ENCODE measurements around the gene SGF29. TPM values are rescaled to one million over a fixed set of nuclear protein-coding genes. Genes with fewer than 3 reads are reported as not detected.
"Not testable (repeated sequence)": the region's sequence is repeated elsewhere in the genome, so short reads cannot be mapped to it uniquely, and the experiment has no call there.

SGF29 gene
- total RNA-seq, 1 experiment from 2014 or later, result 17.2 TPM

DNA sequence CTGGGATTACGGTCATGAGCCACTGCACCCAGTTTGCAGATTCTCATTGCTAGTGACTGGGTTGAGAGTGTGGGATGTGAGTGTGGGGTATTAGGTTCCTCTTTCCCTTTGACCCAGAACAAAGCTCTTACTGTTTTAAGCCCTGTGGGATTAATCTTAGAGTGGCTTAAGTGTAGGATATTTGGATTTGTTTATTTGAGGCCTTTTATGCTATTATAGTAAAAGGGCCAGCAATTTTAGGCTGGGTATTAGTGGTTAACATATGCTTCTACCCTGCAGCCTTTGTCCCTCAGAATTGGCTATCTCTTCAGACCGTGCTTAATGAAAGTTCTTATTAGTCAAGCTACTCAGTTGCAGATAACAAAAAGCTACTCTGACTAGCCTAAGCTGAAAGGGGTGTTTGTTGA, 3.2 kb downstream of the SGF29 start:
- in situ Hi-C loops (cut with HindIII; ENCODE audit: low pct_unique_long_range_greater_than_20kb, low sequenced_read_pairs), result no loop called here
- DNase-seq (ENCODE audit: low read depth), result no peak

GRCh38 chr16:28558456-28558855, 4.7 kb downstream of the SGF29 start:
- in situ Hi-C loops (cut with HindIII; ENCODE audit: low pct_unique_long_range_greater_than_20kb, low sequenced_read_pairs), result no loop called here

DNA sequence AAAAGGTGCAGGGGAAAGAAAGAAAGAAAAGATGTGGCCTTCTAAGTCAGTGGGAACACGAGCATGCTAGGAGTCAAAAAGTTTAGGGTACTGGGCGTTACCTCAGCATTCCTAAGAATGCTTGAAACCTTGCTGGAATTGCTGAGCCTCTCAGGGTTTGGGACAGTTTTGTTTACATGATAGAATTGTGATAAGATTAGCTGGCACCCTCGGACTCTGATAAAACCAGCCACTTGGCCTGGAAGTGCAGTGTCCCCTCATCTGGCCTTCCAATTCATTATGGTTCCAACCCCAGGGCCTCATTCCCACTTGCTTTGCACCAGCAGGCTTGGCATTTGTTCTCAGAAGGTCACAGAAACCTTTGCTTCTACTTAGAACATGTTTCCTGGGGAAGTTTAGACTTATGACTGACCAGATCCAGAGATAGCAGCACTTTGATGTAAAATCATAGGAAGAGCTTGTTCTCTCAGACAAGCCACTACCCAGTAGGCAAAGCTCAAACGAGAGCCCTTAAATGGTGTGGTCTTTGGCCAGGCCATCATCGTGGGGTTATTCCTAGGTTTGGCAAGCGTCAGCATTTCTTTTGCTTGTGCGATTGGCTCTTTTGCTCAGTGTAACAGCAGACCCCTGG, 8.0 kb downstream of the SGF29 start:
- in situ Hi-C loops (cut with HindIII; ENCODE audit: low pct_unique_long_range_greater_than_20kb, low sequenced_read_pairs), result no loop called here
- DNase-seq (ENCODE audit: low read depth), result no peak

More at GRCh38 chr16:28558456-28558855, 4.7 kb downstream of the SGF29 start:
- DNase-seq (ENCODE audit: low read depth), result no peak

DNA sequence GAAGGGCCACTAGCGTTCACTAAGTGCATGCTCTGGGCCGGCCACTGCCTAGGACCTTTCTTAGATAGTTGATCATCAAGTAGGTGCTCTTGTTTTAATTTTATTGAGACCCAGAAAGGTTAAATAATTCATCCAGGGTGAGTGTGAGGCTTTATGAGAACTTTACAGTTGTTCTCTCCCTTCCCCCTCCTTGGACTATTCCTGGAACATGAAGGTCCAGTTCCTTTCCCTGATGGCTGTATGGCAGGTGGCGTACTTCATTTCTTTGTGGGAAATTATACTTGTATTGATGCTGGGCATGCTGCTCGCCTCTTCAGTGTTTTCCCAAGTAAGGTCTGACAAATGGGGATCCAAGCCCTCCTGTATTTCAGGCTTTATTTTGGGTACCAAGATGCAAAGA, 8.5 kb downstream of the SGF29 start:
- DNase-seq (ENCODE audit: low read depth), result no peak
- in situ Hi-C loops (cut with HindIII; ENCODE audit: low pct_unique_long_range_greater_than_20kb, low sequenced_read_pairs), result no loop called here

GRCh38 chr16:28563218-28563617, 9.5 kb downstream of the SGF29 start:
- no peak for DNase-seq (ENCODE audit: low read depth)
- in situ Hi-C loops (cut with HindIII; ENCODE audit: low pct_unique_long_range_greater_than_20kb, low sequenced_read_pairs), result no loop called here

DNA sequence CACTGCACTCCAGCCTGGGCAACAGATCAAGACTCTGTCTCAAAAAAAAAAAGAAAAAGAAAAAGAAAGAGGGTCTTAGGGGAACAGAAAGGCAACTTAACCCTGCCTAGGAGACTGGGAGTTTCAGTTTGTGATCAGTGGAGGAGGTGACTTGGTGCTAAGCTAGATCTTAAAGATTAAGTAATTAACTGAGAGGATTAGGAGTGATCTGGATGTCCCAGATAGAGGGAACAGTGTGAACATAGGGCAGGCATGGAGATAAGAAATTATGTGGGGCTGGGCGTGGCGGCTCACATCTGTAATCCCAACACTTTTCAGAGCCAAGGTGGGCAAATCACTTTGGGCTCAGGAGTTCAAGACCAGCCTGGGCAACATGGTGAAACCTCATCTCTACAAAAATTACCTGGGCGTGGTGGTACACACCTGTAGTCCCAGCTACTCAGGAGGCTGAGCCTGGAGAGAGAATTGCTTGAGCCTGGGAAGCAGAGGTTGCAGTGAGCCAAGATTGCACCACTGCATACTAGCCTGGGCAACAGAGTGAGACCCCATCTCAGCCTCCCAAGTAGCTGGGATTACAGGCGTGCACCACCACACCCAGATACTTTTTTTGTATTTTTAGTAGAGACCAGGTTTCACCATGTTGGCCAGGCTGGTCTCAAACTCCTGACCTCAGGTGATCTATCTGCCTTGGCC, 12.7 kb downstream of the SGF29 start:
- in situ Hi-C loops (cut with HindIII; ENCODE audit: low pct_unique_long_range_greater_than_20kb, low sequenced_read_pairs); DNase-seq (ENCODE audit: low read depth): not testable (repeated sequence)

DNA sequence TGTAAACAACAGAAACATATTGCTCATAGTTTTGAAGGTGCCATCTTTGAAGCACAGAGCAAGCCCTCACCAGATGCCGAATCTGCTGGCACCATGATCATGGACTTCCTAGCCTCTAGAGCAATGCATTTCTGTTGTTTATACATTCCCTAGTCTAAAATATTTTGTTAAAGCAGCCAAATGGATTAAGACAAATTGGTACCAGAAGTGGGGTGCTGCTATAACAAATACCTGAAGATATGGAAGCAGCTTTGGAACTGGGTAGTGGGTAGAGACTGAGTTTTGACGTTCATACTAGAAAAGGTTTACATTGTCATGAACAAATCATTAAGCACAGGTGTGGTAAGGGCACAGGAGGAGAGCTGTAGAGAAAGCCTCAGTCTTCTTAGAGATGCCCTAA, 13.6 kb downstream of the SGF29 start:
- DNase-seq (ENCODE audit: low read depth), result no peak
- in situ Hi-C loops (cut with HindIII; ENCODE audit: low pct_unique_long_range_greater_than_20kb, low sequenced_read_pairs), result no loop called here

- in situ Hi-C loops (cut with HindIII; ENCODE audit: low pct_unique_long_range_greater_than_20kb, low sequenced_read_pairs), result no loop called here
- DNase-seq (ENCODE audit: low read depth), result no peak
Measured at GRCh38 chr16:28569021-28569420, 15.3 kb downstream of the SGF29 start.

DNA sequence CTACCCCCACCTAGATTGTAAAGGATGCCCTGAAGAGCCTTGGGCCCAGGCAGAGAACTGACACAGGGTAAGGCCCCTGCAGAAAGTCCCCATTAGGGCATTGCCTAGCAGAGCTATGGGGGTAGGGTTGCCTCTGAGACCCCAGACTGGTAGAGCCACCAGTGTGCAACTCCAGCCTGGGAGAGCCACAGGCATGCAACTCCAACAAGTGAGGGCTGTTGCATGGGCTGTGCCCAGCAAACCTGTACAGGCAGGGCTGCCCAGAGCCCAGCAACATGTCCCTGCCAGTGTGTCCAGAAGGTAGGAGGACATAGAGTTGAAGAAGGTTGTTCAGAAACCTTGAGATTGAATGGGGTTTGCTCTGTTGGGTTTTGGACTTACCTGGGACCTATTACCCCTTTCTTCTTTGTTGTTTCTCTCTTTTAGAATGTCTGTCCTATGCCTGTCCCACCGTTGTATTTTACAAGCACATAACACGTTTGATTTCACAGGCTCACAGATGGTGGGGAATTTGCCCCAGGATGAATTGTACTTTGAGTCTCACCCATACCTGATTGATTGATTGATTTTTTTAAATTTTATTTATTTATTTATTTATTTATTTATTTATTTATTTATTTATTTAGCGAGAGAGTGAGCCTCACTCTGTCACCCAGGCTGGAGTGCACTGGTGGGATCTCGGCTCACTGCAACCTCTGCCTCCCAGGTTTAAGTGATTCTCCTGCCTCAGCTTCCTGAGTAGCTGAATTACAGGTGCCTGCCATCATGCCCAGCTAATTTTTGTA, 16.4 kb downstream of the SGF29 start:
- DNase-seq (ENCODE audit: low read depth), result no peak
- in situ Hi-C loops (cut with HindIII; ENCODE audit: low pct_unique_long_range_greater_than_20kb, low sequenced_read_pairs), result no loop called here

DNA sequence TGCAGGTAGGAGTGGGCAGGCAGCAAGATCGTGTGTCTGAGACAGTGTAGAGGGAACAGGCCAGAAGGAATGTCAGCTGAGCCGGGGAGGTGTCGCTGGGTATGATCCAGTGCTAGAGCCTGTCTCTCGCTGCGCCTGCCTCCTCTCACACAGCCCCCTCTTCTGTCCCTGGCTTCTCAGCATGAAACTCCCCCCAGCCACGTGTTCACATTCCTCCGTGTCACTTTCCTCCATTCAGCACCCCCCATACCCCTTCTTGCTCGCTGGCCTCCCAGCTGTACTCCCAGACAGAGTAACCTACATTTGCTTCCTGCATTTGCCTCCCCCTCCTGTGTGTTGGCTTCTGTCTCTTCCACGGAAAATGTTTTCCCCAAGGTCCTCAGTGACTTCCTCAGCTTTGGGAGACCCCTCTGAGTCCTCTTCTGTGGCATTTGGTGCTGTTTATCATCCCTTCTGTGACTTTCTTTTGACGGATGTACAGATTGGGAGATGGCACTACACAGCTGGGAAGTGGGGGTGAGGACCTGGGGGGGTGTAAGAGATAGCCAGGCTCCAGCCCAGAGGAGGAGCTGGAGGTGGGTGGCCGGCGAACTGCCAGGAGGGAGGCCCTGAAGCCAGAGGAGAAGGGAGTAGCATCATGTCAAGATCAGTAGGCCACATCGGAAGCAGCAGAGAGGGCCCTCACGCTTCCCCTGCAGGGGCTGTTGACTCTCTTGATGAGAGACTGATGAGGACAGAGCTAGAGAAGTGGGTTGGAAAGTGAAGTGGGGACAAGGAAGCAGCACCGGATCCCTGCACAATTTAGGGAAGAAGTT, 19.2 kb downstream of the SGF29 start:
- DNase-seq (ENCODE audit: low read depth), result no peak
- in situ Hi-C loops (cut with HindIII; ENCODE audit: low pct_unique_long_range_greater_than_20kb, low sequenced_read_pairs), result no loop called here

DNA sequence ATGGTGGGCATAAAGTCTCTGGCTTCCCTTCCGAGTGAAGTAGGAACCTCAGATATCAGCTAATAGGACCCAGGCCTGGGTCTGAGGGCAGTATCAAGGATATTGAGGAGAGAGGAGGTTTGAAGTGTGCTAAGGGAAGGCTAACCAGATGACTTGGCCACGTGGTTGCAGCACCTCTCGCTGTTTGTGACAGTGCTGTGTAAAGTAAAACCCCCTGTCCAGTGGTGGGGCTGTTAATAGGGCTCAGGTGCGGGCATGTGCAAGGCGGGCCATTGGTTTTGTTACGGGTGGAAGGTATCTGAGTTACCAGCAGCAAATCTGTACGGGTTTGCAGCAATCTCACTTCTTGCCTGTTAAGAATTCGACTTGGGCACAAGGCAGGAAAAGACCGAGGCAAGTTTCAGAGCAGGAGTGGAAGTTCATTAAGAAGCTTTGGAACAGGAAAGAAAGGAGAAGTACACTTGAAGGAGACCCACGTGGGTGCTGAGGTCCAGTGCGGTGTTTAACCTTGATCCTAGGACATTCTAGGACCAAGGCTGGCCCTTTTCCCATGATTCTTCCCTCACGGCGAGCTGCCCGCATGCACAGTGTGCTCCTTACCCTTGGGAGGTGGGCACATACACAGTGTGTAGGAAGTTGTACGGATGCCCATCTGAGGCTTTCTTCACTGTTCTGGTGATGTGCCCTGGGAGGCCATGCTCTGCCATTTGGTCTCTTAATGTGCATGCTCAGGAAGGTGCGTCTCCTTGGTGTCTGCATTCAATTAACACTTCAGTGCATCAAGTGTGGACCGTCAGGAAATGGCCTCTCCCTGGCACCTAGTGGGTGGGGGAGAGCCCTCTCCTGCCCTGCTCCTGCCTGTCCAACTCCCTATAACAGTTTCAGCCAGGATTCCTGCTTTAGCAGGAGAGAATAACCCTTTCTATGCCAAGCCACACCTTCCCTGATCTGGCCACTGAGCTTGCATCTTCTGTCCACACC, 20.3 kb downstream of the SGF29 start:
- in situ Hi-C loops (cut with HindIII; ENCODE audit: low pct_unique_long_range_greater_than_20kb, low sequenced_read_pairs), result no loop called here
- DNase-seq (ENCODE audit: low read depth), result no peak

- in situ Hi-C loops (cut with HindIII; ENCODE audit: low pct_unique_long_range_greater_than_20kb, low sequenced_read_pairs), result no loop called here
- DNase-seq (ENCODE audit: low read depth), result no peak
Measured at GRCh38 chr16:28574925-28575324, 21.2 kb downstream of the SGF29 start.

- in situ Hi-C loops (cut with HindIII; ENCODE audit: low pct_unique_long_range_greater_than_20kb, low sequenced_read_pairs), result no loop called here
- no peak for DNase-seq (ENCODE audit: low read depth)
Measured at GRCh38 chr16:28575446-28576109, 21.9 kb downstream of the SGF29 start.

GRCh38 chr16:28580726-28581315, 27.1 kb downstream of the SGF29 start:
- in situ Hi-C loops (cut with HindIII; ENCODE audit: low pct_unique_long_range_greater_than_20kb, low sequenced_read_pairs), result no loop called here

GRCh38 chr16:28585674-28586073, 32.0 kb downstream of the SGF29 start:
- no peak for DNase-seq (ENCODE audit: low read depth)
- in situ Hi-C loops (cut with HindIII; ENCODE audit: low pct_unique_long_range_greater_than_20kb, low sequenced_read_pairs), result no loop called here

More at GRCh38 chr16:28580726-28581315, 27.1 kb downstream of the SGF29 start:
- no peak for DNase-seq (ENCODE audit: low read depth)

DNA sequence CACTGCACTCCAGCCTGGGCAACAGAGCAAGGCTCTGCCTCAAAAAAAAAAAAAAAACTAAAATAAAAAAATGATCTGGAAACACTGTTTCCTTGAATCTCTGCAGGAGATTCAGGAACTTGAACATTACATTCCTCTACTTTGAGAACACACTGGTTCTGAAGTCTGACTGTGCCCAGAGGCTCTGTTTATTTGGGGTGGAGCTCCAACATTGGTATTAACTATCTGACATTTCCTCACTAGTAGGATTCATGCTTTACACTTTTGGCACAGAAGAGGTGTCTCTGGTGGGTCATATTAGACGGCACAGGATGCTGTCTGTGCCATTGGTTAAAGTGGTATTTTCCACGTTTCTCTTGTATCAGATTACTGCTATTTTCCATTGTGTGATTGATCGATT, 32.7 kb downstream of the SGF29 start:
- no peak for DNase-seq (ENCODE audit: low read depth)
- in situ Hi-C loops (cut with HindIII; ENCODE audit: low pct_unique_long_range_greater_than_20kb, low sequenced_read_pairs), result no loop called here

DNA sequence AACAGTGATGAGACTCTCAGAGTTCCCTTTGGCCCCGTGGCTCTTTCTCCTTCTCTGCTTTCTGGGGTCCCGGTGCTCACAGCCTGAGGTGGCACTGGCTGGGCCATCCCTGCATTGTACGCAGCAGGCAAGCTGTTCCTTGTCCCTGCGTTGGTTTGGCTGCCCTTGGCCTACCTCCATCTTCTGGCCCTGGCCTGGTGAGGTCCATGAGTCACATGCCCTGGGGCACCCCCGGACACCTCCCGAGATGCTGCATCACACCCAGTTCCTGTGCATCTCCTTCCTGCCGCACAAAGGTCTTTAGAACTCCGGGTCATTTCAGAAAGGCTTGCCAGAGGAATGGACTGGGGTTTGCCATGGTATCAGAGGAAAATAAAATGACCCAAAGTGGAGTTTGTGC, 33.7 kb downstream of the SGF29 start:
- in situ Hi-C loops (cut with HindIII; ENCODE audit: low pct_unique_long_range_greater_than_20kb, low sequenced_read_pairs), result no loop called here
- DNase-seq (ENCODE audit: low read depth), result no peak

Measured in Caki2 (cell line).